ENCODE data around the gene C17orf113. TPM values are rescaled to one million over a fixed set of nuclear protein-coding genes. Genes with fewer than 3 reads are reported as not detected.

Gene C17orf113
- total and polyA plus RNA-seq, 4 donors: 0.12 to 0.17 (median 0.14) TPM; not detected in 1

- H3K27me3 ChIP-seq (ENCODE audit: control insufficient read depth in 4 of 4, insufficient read depth in 4 of 4, low read length in 3 of 4): no peaks in the 10 kb centered on the region
- DNase-seq (ENCODE audit: low spot score): no peak
- H3K27ac ChIP-seq (ENCODE audit: low read depth in 1 of 2, low read length in 2 of 2): no peak overlapping the region
- no peaks in the 10 kb centered on the region for H3K36me3 ChIP-seq (ENCODE audit: control insufficient read depth in 4 of 4, insufficient read depth in 3 of 4, low read depth in 1 of 4, low read length in 3 of 4)
- H3K4me3 ChIP-seq (ENCODE audit: low read depth in 1 of 3, low read length in 3 of 3): no peak overlapping the region
- no peak for TF ChIP-seq RXRA (IDR thresholded peaks at IDR 0.05)
- TF ChIP-seq ATF3 (IDR thresholded peaks at IDR 0.05): no peak
- TF ChIP-seq HNF4G (IDR thresholded peaks at IDR 0.05): no peak
- no peak for TF ChIP-seq NR2F2 (IDR thresholded peaks at IDR 0.05)
- no peak for TF ChIP-seq MAX (IDR thresholded peaks at IDR 0.05)
- TF ChIP-seq EGR1 (IDR thresholded peaks at IDR 0.05; ENCODE audit: low read depth in 2 of 2): no peak
- TF ChIP-seq GABPA (IDR thresholded peaks at IDR 0.05 in 1 of 2, conservative IDR thresholded peaks at IDR 0.05 in 1 of 2): no peak
- no peak for TF ChIP-seq JUND (IDR thresholded peaks at IDR 0.05)
- TF ChIP-seq YY1 (IDR thresholded peaks at IDR 0.05): no peak
- TF ChIP-seq HNF4A (conservative IDR thresholded peaks at IDR 0.05): no peak
- TF ChIP-seq SP1 (IDR thresholded peaks at IDR 0.05): no peak
- TF ChIP-seq FOXA1 (IDR thresholded peaks at IDR 0.05): no peak
- TF ChIP-seq ZBTB33 (IDR thresholded peaks at IDR 0.05): no peak
- TF ChIP-seq CTCF (IDR thresholded peaks at IDR 0.05; ENCODE audit: low read depth, low read length, missing input control): no peak
- no peak for TF ChIP-seq RAD21 (IDR thresholded peaks at IDR 0.05)
- TF ChIP-seq TAF1 (conservative IDR thresholded peaks at IDR 0.05): no peak
- no peak for TF ChIP-seq REST (IDR thresholded peaks at IDR 0.05)
- TF ChIP-seq FOXA2 (IDR thresholded peaks at IDR 0.05): no peak
- H3K9ac ChIP-seq (ENCODE audit: low read depth in 1 of 2, low read length in 2 of 2): no peak overlapping the region
- 83% methylated on average over 4 of the region's 4 CpGs for WGBS
- H3K4me1 ChIP-seq (ENCODE audit: control insufficient read depth in 4 of 4, insufficient read depth in 4 of 4, low read length in 3 of 4): no peaks in the 10 kb centered on the region
- no peaks in the 10 kb centered on the region for H3K9me3 ChIP-seq (ENCODE audit: control insufficient read depth in 4 of 4, low read length in 3 of 4)
Observed at GRCh38 chr17:42059815-42060214, 9.4 kb upstream of the C17orf113 start.

Data from liver (tissue), 9 donors.